Tibial nerve (tissue), 4 donors: ENCODE results near the gene LRRC26.

Source experiments
- EP300 ChIP-seq, 2 donors: sonication (generic); formaldehyde crosslinking; IDR thresholded peaks; one replicate each; pipeline ENCODE4 v1.6.1; 2017; ENCODE audit warnings: antibody characterized with exemption in 2 of 2, mild to moderate bottlenecking in 1 of 2
- TF ChIP-seq, protein P1 (sequence below), 5 experiments: fragments of 200-600 bp in 3 of 5; fragments of 450-650 bp in 2 of 5; sonication (generic) in 3 of 5; IDR thresholded peaks; one replicate each; pipeline ENCODE4 v1.5.1; 2016 to 2019; ENCODE audit warnings: antibody characterized with exemption in 5 of 5, mild to moderate bottlenecking in 3 of 5, moderate library complexity in 2 of 5

- TF ChIP-seq, protein P1, sequence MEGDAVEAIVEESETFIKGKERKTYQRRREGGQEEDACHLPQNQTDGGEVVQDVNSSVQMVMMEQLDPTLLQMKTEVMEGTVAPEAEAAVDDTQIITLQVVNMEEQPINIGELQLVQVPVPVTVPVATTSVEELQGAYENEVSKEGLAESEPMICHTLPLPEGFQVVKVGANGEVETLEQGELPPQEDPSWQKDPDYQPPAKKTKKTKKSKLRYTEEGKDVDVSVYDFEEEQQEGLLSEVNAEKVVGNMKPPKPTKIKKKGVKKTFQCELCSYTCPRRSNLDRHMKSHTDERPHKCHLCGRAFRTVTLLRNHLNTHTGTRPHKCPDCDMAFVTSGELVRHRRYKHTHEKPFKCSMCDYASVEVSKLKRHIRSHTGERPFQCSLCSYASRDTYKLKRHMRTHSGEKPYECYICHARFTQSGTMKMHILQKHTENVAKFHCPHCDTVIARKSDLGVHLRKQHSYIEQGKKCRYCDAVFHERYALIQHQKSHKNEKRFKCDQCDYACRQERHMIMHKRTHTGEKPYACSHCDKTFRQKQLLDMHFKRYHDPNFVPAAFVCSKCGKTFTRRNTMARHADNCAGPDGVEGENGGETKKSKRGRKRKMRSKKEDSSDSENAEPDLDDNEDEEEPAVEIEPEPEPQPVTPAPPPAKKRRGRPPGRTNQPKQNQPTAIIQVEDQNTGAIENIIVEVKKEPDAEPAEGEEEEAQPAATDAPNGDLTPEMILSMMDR (IDR thresholded peaks at IDR 0.05) = no peak
- TF ChIP-seq EP300 (IDR thresholded peaks at IDR 0.05) = no peak
These were observed 33.1 kb upstream of the LRRC26 start for GRCh38 chr9:137202966-137203365.
